ENCODE results near the gene NPHS1.

DNA sequence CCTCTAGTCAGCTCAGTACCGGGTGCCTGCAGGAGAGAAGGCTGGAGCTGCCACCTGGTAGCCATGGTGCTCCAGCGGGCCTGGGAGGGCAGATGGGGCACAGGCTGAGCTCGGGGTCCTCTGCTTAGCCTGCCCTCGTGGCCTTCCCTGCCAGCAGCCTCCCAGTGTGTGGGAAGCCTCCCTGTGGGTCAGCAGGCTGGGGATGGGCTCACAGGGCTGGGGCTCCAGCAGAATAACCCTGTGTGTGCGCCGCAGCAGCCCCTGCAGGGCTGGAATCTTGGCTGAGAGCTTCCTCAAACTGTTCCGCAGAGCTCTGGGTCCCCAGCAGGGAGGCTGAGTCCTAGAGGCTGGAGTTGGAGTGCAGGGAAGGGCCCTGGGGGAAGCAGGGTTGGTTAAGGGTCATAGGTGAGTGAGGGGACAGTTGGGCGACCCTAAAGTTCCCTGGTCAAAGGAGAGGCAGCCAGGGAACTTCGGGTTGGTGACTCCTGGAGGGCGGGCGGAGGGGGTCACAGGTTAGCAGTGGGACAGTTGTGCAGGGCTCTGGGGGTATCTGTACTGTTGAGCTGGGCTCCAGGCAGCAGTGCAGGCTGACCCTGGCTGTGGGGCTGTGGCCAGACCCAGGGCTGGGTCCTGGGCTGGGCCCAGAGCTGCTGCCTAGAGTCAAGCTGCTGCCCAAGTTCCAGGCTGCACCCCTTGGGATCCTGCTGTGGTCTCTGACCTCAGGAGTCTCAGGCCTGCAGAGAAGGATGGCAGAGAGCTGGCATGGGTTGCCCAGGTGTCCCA, 62.9 kb downstream of the NPHS1 start:
- TF ChIP-seq EP300 (IDR thresholded peaks at IDR 0.05): no peak
- TF ChIP-seq POLR2AphosphoS5 (IDR thresholded peaks at IDR 0.05): no peak

Measured in stomach (tissue), 4 donors.